HepG2 (cell line): ENCODE data around the gene AMER3. TPM values are rescaled to one million over a fixed set of nuclear protein-coding genes. Genes with fewer than 3 reads are reported as not detected.

Experiments used
- AKNA ChIP-seq: sonication (generic); formaldehyde crosslinking; IDR thresholded peaks from 2 replicates; pipeline ENCODE4 v1.4.0; 2020; ENCODE audit warnings: missing genetic modification reagents, borderline replicate concordance
- ARNT2 ChIP-seq: sonication (generic); formaldehyde crosslinking; IDR thresholded peaks from 2 replicates; pipeline ENCODE4 v1.8.0; 2022; ENCODE audit warnings: mild to moderate bottlenecking, low read depth, missing genetic modification reagents, moderate library complexity
- EP300 ChIP-seq, 3 experiments: sonication (generic) in 1 of 3; formaldehyde crosslinking in 1 of 3; IDR thresholded peaks; 2 replicates each; pipeline versions ENCODE4 v1.5.1 to v1.6.1; 2011 to 2020; ENCODE audit warnings: low read depth in 2 of 3, low read length in 2 of 3, borderline replicate concordance in 1 of 3, improper control_type of control experiment in 1 of 3, mild to moderate bottlenecking in 1 of 3, missing genetic modification reagents in 1 of 3, moderate library complexity in 1 of 3
- FOXA1 ChIP-seq, 2 experiments: fragments of 450-650 bp in 1 of 2; sonication (generic) in 1 of 2; formaldehyde crosslinking in 1 of 2; IDR thresholded peaks; 2 replicates each; pipeline versions ENCODE4 v1.4.0 to v1.6.1; 2016 to 2020; ENCODE audit warnings: missing genetic modification reagents in 1 of 2
- FOXO4 ChIP-seq: sonication (generic); formaldehyde crosslinking; conservative IDR thresholded peaks from 2 replicates; pipeline ENCODE4 v1.8.1; 2023; ENCODE audit warnings: missing genetic modification reagents
- GLMP ChIP-seq: sonication (generic); formaldehyde crosslinking; IDR thresholded peaks from 2 replicates; pipeline ENCODE4 v1.9.0; 2021; ENCODE audit warnings: missing genetic modification reagents, mild to moderate bottlenecking, borderline replicate concordance
- HOXD1 ChIP-seq: sonication (generic); formaldehyde crosslinking; IDR thresholded peaks from 2 replicates; pipeline ENCODE4 v1.5.0; 2020; ENCODE audit warnings: missing genetic modification reagents
- KLF9 ChIP-seq: IDR thresholded peaks from 2 replicates; pipeline ENCODE4 v1.6.1; 2016; ENCODE audit warnings: low read depth
- PAXIP1 ChIP-seq: sonication (generic); formaldehyde crosslinking; conservative IDR thresholded peaks from 2 replicates; pipeline ENCODE4 v1.4.0; 2020; ENCODE audit warnings: mild to moderate bottlenecking, missing genetic modification reagents, moderate library complexity
- PHF21A ChIP-seq: sonication (generic); formaldehyde crosslinking; IDR thresholded peaks from 2 replicates; pipeline ENCODE4 v1.5.0; 2020; ENCODE audit warnings: mild to moderate bottlenecking, missing genetic modification reagents
- PRPF4 ChIP-seq: fragments of 200-400 bp; formaldehyde crosslinking; IDR thresholded peaks from 2 replicates; pipeline ENCODE4 v1.6.1; 2016; ENCODE audit warnings: low read length, low read depth; ENCODE audit not compliant: poor library complexity, severe bottlenecking
- TBX3 ChIP-seq: fragments of 450-650 bp; IDR thresholded peaks from 2 replicates; pipeline ENCODE4 v1.6.1; 2017; ENCODE audit warnings: antibody characterized with exemption, mild to moderate bottlenecking, inconsistent platforms, borderline replicate concordance
- YEATS2 ChIP-seq: sonication (generic); formaldehyde crosslinking; IDR thresholded peaks from 2 replicates; pipeline ENCODE4 v1.4.0; 2020; ENCODE audit warnings: missing genetic modification reagents, borderline replicate concordance
- ZNF224 ChIP-seq: sonication (generic); formaldehyde crosslinking; IDR thresholded peaks from 2 replicates; pipeline ENCODE4 v1.5.0; 2020; ENCODE audit warnings: mild to moderate bottlenecking, missing genetic modification reagents
- ZNF441 ChIP-seq: sonication (generic); formaldehyde crosslinking; IDR thresholded peaks from 2 replicates; pipeline ENCODE4 v1.7.0; 2021; ENCODE audit warnings: missing genetic modification reagents, borderline replicate concordance
- ZSCAN9 ChIP-seq: IDR thresholded peaks from 2 replicates; pipeline ENCODE4 v1.6.1; 2016; ENCODE audit warnings: borderline replicate concordance
- polyA plus RNA-seq, 8 experiments: library from polyadenylated mRNA; depleted of rRNA in 3 of 8; stranded (reverse) in 7 of 8; unstranded in 1 of 8; fragments of >200 nt; fragmentation: Illumina TruSeq in 4 of 8; extraction: Trizol in 4 of 8; gene quantifications; 2 replicates each; pipeline versions ENCODE4 v1.2.1 to v1.2.3, GENCODE V29; 2011 to 2016; ENCODE audit warnings: low read depth in 4 of 8, missing spikeins in 1 of 8, mixed read lengths in 1 of 8; ENCODE audit not compliant: insufficient read depth in 1 of 8
- total RNA-seq, 5 experiments: library from RNA; depleted of rRNA; stranded (reverse); fragments of >200 nt; fragmentation: Illumina TruSeq; extraction: Trizol; gene quantifications; 2 replicates each; pipeline ENCODE4 v1.2.3, GENCODE V29; 2016; ENCODE audit warnings: low read depth in 1 of 5

The AMER3 gene
- total and polyA plus RNA-seq, 2 of the 13 experiments (the other 11 are each of a cell fraction or from before 2014, with no cell fraction given) = not detected

- TF ChIP-seq PAXIP1 = peak; percentile 40
- peak; percentile 72 for TF ChIP-seq ZNF441 (CRISPR knock-in tag)
- TF ChIP-seq FOXA1 (IDR thresholded peaks at IDR 0.05) = no peak
- TF ChIP-seq FOXA1 (CRISPR knock-in tag; IDR thresholded peaks at IDR 0.05) = no peak
- no peak for TF ChIP-seq ZSCAN9 (CRISPR knock-in tag)
- TF ChIP-seq TBX3 = no peak
- TF ChIP-seq ARNT2 (CRISPR knock-in tag) = peak; percentile 84
- 0 out of 2 replicates have a peak, but pooled peaks have one; percentile 55 for TF ChIP-seq YEATS2 (CRISPR knock-in tag)
- peak; percentile 92; the same call in 1 of the 2 replicates for TF ChIP-seq FOXO4 (CRISPR knock-in tag)
- peak; percentile 76 for TF ChIP-seq PHF21A (CRISPR knock-in tag)
- no peak for TF ChIP-seq AKNA (CRISPR knock-in tag)
- peak; percentile 76; the same call in 1 of the 2 replicates for TF ChIP-seq ZNF224 (CRISPR knock-in tag)
- peak in 1 of 2 experiments; percentile 26; a peak in 1 of 4 replicates for TF ChIP-seq EP300 (IDR thresholded peaks at IDR 0.05; ENCODE audit: low read depth in 2 of 2, low read length in 2 of 2)
- no peak for TF ChIP-seq EP300 (CRISPR knock-in tag; IDR thresholded peaks at IDR 0.05; ENCODE audit: borderline replicate concordance)
- peak; percentile 67; the same call in 1 of the 2 replicates for TF ChIP-seq HOXD1
- TF ChIP-seq PRPF4 = no peak
- TF ChIP-seq GLMP (CRISPR knock-in tag) = no peak
- no peak for TF ChIP-seq KLF9 (CRISPR knock-in tag)
Measured at GRCh38 chr2:130797493-130798435, 42.4 kb downstream of the AMER3 start (continued).
